ENCODE results near the gene ZNF438. TPM values are rescaled to one million over a fixed set of nuclear protein-coding genes. Genes with fewer than 3 reads are reported as not detected.
A peak's percentile ranks its signal among the peaks of the same experiment; 100 is the strongest.

The ZNF438 gene
- total and polyA plus RNA-seq, 7 experiments from 2014 or later = 3.9 to 9.4 (median 4.2) TPM

GRCh38 chr10:30818854-30819253 is 212.8 kb downstream of the ZNF438 start:
- POLR2A ChIA-PET = interaction anchor here (1.3 kb wide), 1 partner anchor 15 kb away, joined by 4 read pairs; no protein-coding TSS in a partner anchor
- Histone ChIP-seq H3K4me3 (ENCODE audit: low read length) (no peak overlapping the region), H3K36me3 (ENCODE audit: control insufficient read depth in 2 of 3, insufficient read depth in 3 of 3, low read length in 3 of 3) (no peaks in the 10 kb centered on the region), H3K27ac (ENCODE audit: low read depth, low read length) (no peak overlapping the region), H3K27me3 (ENCODE audit: control insufficient read depth in 2 of 2, insufficient read depth in 2 of 2, low read length in 2 of 2) (no peaks in the 10 kb centered on the region), H3K4me1 (ENCODE audit: control insufficient read depth in 2 of 2, insufficient read depth in 2 of 2, low read length in 2 of 2) (no peaks in the 10 kb centered on the region), H3K9me3 (ENCODE audit: control insufficient read depth in 2 of 3, low read length in 3 of 3) (no peaks in the 10 kb centered on the region)
- ATAC-seq (no peak), DNase-seq (no peak)
- intact Hi-C loops (cut with micrococcal nuclease) = no loop called here
- H3K27me3 Mint-ChIP-seq = no peaks in the 10 kb centered on the region
- no peak overlapping the region for H3K27ac Mint-ChIP-seq
- H3K36me3 Mint-ChIP-seq = no peaks in the 10 kb centered on the region
- H3K9me3 Mint-ChIP-seq = no peaks in the 10 kb centered on the region
- CTCF ChIA-PET = interaction anchor here (0.7 to 1.2 kb wide), 2 partner anchors 34 to 209 kb away, joined by 3 to 8 read pairs; no protein-coding TSS in a partner anchor
- H3K4me3 Mint-ChIP-seq = no peak overlapping the region
- H3K4me1 Mint-ChIP-seq = peaks cover 3 to 20% (median 15%) of the 10 kb centered on the region in 7 donors

- peak; percentile 71 for ATAC-seq
- Mint-ChIP-seq H3K36me3 (no peaks in the 10 kb centered on the region), H3K27me3 (no peaks in the 10 kb centered on the region), H3K9me3 (no peaks in the 10 kb centered on the region), H3K4me3 (no peak overlapping the region), H3K4me1 (peaks cover 6 to 26% (median 21%) of the 10 kb centered on the region in 7 donors), H3K27ac (no peak overlapping the region)
- no peak for DNase-seq
- no peaks in the 10 kb centered on the region for H3K9me3 ChIP-seq (ENCODE audit: control insufficient read depth in 2 of 3, low read length in 3 of 3)
- H3K27ac ChIP-seq (ENCODE audit: low read depth, low read length) = no peak overlapping the region
- intact Hi-C loops (cut with micrococcal nuclease) = no loop called here
- POLR2A ChIA-PET = interaction anchor here (1.3 kb wide), 1 partner anchor 14 kb away, joined by 4 read pairs; no protein-coding TSS in a partner anchor
- H3K36me3 ChIP-seq (ENCODE audit: control insufficient read depth in 2 of 3, insufficient read depth in 3 of 3, low read length in 3 of 3) = no peaks in the 10 kb centered on the region
- CTCF ChIA-PET = interaction anchor here (0.5 kb wide), 1 partner anchor 794 kb away, joined by 8 read pairs; no protein-coding TSS in a partner anchor
- H3K4me3 ChIP-seq (ENCODE audit: low read length) = no peak overlapping the region
- no peaks in the 10 kb centered on the region for H3K27me3 ChIP-seq (ENCODE audit: control insufficient read depth in 2 of 2, insufficient read depth in 2 of 2, low read length in 2 of 2)
- H3K4me1 ChIP-seq (ENCODE audit: control insufficient read depth in 2 of 2, insufficient read depth in 2 of 2, low read length in 2 of 2) = peaks cover 0 to under 1% of the 10 kb centered on the region in 2 donors
Observed at GRCh38 chr10:30818010-30818660, 213.5 kb downstream of the ZNF438 start.

- H3K27me3 Mint-ChIP-seq = no peaks in the 10 kb centered on the region
- no peak overlapping the region for H3K27ac ChIP-seq (ENCODE audit: low read depth, low read length)
- H3K36me3 Mint-ChIP-seq = no peaks in the 10 kb centered on the region
- H3K9me3 Mint-ChIP-seq = no peaks in the 10 kb centered on the region
- H3K4me3 ChIP-seq (ENCODE audit: low read length) = no peak overlapping the region
- DNase-seq = no peak
- H3K4me1 Mint-ChIP-seq = peaks cover 9 to 32% (median 26%) of the 10 kb centered on the region in 7 donors
- intact Hi-C loops (cut with micrococcal nuclease) = no loop called here
- no peak for ATAC-seq
- H3K4me3 Mint-ChIP-seq = no peak overlapping the region
- no peaks in the 10 kb centered on the region for H3K36me3 ChIP-seq (ENCODE audit: control insufficient read depth in 2 of 3, insufficient read depth in 3 of 3, low read length in 3 of 3)
- H3K9me3 ChIP-seq (ENCODE audit: control insufficient read depth in 2 of 3, low read length in 3 of 3) = no peaks in the 10 kb centered on the region
- CTCF ChIA-PET = no interaction called here
- no peaks in the 10 kb centered on the region for H3K27me3 ChIP-seq (ENCODE audit: control insufficient read depth in 2 of 2, insufficient read depth in 2 of 2, low read length in 2 of 2)
- H3K4me1 ChIP-seq (ENCODE audit: control insufficient read depth in 2 of 2, insufficient read depth in 2 of 2, low read length in 2 of 2) = peaks cover 0 to 6% of the 10 kb centered on the region in 2 donors
- POLR2A ChIA-PET = no interaction called here
- peak overlapping the region in 1 of 9 donors; percentile 70 for H3K27ac Mint-ChIP-seq
Observed at GRCh38 chr10:30817541-30817940, 214.1 kb downstream of the ZNF438 start.

- CTCF ChIA-PET = no interaction called here
- intact Hi-C loops (cut with micrococcal nuclease) = no loop called here
- POLR2A ChIA-PET = no interaction called here
Observed at GRCh38 chr10:30816820-30817171, 214.9 kb downstream of the ZNF438 start.

GRCh38 chr10:30816159-30816819 is 215.4 kb downstream of the ZNF438 start:
- H3K36me3 Mint-ChIP-seq = no peaks in the 10 kb centered on the region
- H3K4me1 Mint-ChIP-seq = peaks cover 15 to 41% (median 37%) of the 10 kb centered on the region in 7 donors
- H3K4me1 ChIP-seq (ENCODE audit: control insufficient read depth in 2 of 2, insufficient read depth in 2 of 2, low read length in 2 of 2) = peaks cover 0 to 7% of the 10 kb centered on the region in 2 donors
- H3K27ac Mint-ChIP-seq = peak overlapping the region in 1 of 9 donors; percentile 62
- DNase-seq = no peak
- H3K27me3 Mint-ChIP-seq = no peaks in the 10 kb centered on the region
- intact Hi-C loops (cut with micrococcal nuclease) = no loop called here
- no peaks in the 10 kb centered on the region for H3K36me3 ChIP-seq (ENCODE audit: control insufficient read depth in 2 of 3, insufficient read depth in 3 of 3, low read length in 3 of 3)
- ChIA-PET CTCF (interaction anchor here (0.6 kb wide), 1 partner anchor 36 kb away, joined by 3 read pairs; no protein-coding TSS in a partner anchor), POLR2A (interaction anchor here (0.7 to 1.1 kb wide), 2 partner anchors 12 to 25 kb away, joined by 3 read pairs; no protein-coding TSS in a partner anchor)
- no peak overlapping the region for H3K4me3 Mint-ChIP-seq
- H3K27ac ChIP-seq (ENCODE audit: low read depth, low read length) = no peak overlapping the region
- ATAC-seq = no peak
- no peak overlapping the region for H3K4me3 ChIP-seq (ENCODE audit: low read length)
- H3K27me3 ChIP-seq (ENCODE audit: control insufficient read depth in 2 of 2, insufficient read depth in 2 of 2, low read length in 2 of 2) = no peaks in the 10 kb centered on the region
- H3K9me3 ChIP-seq (ENCODE audit: control insufficient read depth in 2 of 3, low read length in 3 of 3) = no peaks in the 10 kb centered on the region
- H3K9me3 Mint-ChIP-seq = no peaks in the 10 kb centered on the region

More at GRCh38 chr10:30816820-30817171, 214.9 kb downstream of the ZNF438 start:
- Mint-ChIP-seq H3K27me3 (no peaks in the 10 kb centered on the region), H3K4me1 (peaks cover 14 to 38% (median 34%) of the 10 kb centered on the region in 7 donors), H3K36me3 (no peaks in the 10 kb centered on the region), H3K9me3 (no peaks in the 10 kb centered on the region), H3K27ac (no peak overlapping the region), H3K4me3 (no peak overlapping the region)
- H3K27me3 ChIP-seq (ENCODE audit: control insufficient read depth in 2 of 2, insufficient read depth in 2 of 2, low read length in 2 of 2) = no peaks in the 10 kb centered on the region
- H3K9me3 ChIP-seq (ENCODE audit: control insufficient read depth in 2 of 3, low read length in 3 of 3) = no peaks in the 10 kb centered on the region
- DNase-seq (no peak), ATAC-seq (no peak)
- no peak overlapping the region for H3K4me3 ChIP-seq (ENCODE audit: low read length)
- H3K4me1 ChIP-seq (ENCODE audit: control insufficient read depth in 2 of 2, insufficient read depth in 2 of 2, low read length in 2 of 2) = peaks cover 0 to 7% of the 10 kb centered on the region in 2 donors
- no peak overlapping the region for H3K27ac ChIP-seq (ENCODE audit: low read depth, low read length)
- no peaks in the 10 kb centered on the region for H3K36me3 ChIP-seq (ENCODE audit: control insufficient read depth in 2 of 3, insufficient read depth in 3 of 3, low read length in 3 of 3)

GRCh38 chr10:30813872-30814481 is 217.7 kb downstream of the ZNF438 start:
- no peaks in the 10 kb centered on the region for H3K9me3 ChIP-seq (ENCODE audit: control insufficient read depth in 2 of 3, low read length in 3 of 3)
- Mint-ChIP-seq H3K36me3 (no peaks in the 10 kb centered on the region), H3K27me3 (no peaks in the 10 kb centered on the region), H3K4me3 (no peak overlapping the region), H3K9me3 (no peaks in the 10 kb centered on the region), H3K27ac (peak overlapping the region in 2 of 9 donors; percentile 2 to 46), H3K4me1 (peaks cover 20 to 31% (median 28%) of the 10 kb centered on the region in 7 donors)
- H3K36me3 ChIP-seq (ENCODE audit: control insufficient read depth in 2 of 3, insufficient read depth in 3 of 3, low read length in 3 of 3) = no peaks in the 10 kb centered on the region
- no peaks in the 10 kb centered on the region for H3K27me3 ChIP-seq (ENCODE audit: control insufficient read depth in 2 of 2, insufficient read depth in 2 of 2, low read length in 2 of 2)
- no peak overlapping the region for H3K4me3 ChIP-seq (ENCODE audit: low read length)
- intact Hi-C loops (cut with micrococcal nuclease) = no loop called here
- ATAC-seq (no peak), DNase-seq (no peak)
- POLR2A ChIA-PET = no interaction called here
- CTCF ChIA-PET = no interaction called here
- H3K4me1 ChIP-seq (ENCODE audit: control insufficient read depth in 2 of 2, insufficient read depth in 2 of 2, low read length in 2 of 2) = peaks cover 0 to 7% of the 10 kb centered on the region in 2 donors
- H3K27ac ChIP-seq (ENCODE audit: low read depth, low read length) = no peak overlapping the region

Data from naive thymus-derived CD4-positive, alpha-beta T cell (primary cell).